H9 (cell line): Measurements from ENCODE around the gene USP9Y. TPM values are rescaled to one million over a fixed set of nuclear protein-coding genes. Genes with fewer than 3 reads are reported as not detected.

Experiments used
- DNase-seq: peaks from one replicate; pipeline ENCODE4 v3.0.0-alpha.2; 2017
- H2AFZ ChIP-seq: one replicate; pipeline ENCODE4 v1.6.1; 2013; ENCODE audit warnings: mild to moderate bottlenecking, low read length, control low read depth, moderate library complexity
- H2AK5ac ChIP-seq: 2 replicates; pipeline ENCODE4 v1.6.1; 2013; ENCODE audit warnings: low read length, control low read depth, mixed read lengths; ENCODE audit not compliant: insufficient read length
- H2BK120ac ChIP-seq: one replicate; pipeline ENCODE4 v1.6.1; 2013; ENCODE audit warnings: low read depth, mild to moderate bottlenecking, low read length, control low read depth, inconsistent platforms; ENCODE audit not compliant: poor library complexity, severe bottlenecking
- H2BK12ac ChIP-seq: 2 replicates; pipeline ENCODE4 v1.6.1; 2013; ENCODE audit warnings: low read length, control low read depth, mixed read lengths, low read depth; ENCODE audit not compliant: insufficient read length
- H2BK15ac ChIP-seq: 2 replicates; pipeline ENCODE4 v1.6.1; 2013; ENCODE audit warnings: low read depth, low read length, control low read depth
- H2BK20ac ChIP-seq: one replicate; pipeline ENCODE4 v1.6.1; 2013; ENCODE audit warnings: low read depth, mild to moderate bottlenecking, low read length, control low read depth, inconsistent platforms; ENCODE audit not compliant: poor library complexity, severe bottlenecking
- H2BK5ac ChIP-seq: 2 replicates; pipeline ENCODE4 v1.6.1; 2013; ENCODE audit warnings: low read length, control low read depth, mixed read lengths; ENCODE audit not compliant: insufficient read length
- H3K14ac ChIP-seq: 2 replicates; pipeline ENCODE4 v1.6.1; 2013; ENCODE audit warnings: low read length, control low read depth; ENCODE audit not compliant: insufficient read depth
- H3K18ac ChIP-seq: 2 replicates; pipeline ENCODE4 v1.6.1; 2013; ENCODE audit warnings: low read depth, mild to moderate bottlenecking, mixed read lengths, low read length, control low read depth; ENCODE audit not compliant: insufficient read length
- H3K23ac ChIP-seq: 2 replicates; pipeline ENCODE4 v1.6.1; 2013; ENCODE audit warnings: low read length, control low read depth, mixed read lengths, low read depth; ENCODE audit not compliant: insufficient read length
- H3K23me2 ChIP-seq: 2 replicates; pipeline ENCODE4 v1.6.1; 2013; ENCODE audit warnings: low read depth, mild to moderate bottlenecking, mixed read lengths, low read length, control low read depth; ENCODE audit not compliant: insufficient read length, poor library complexity, severe bottlenecking
- H3K27ac ChIP-seq: 2 replicates; pipeline ENCODE4 v1.5.1; 2013; ENCODE audit warnings: low read length, control low read depth, mixed read lengths, low read depth; ENCODE audit not compliant: insufficient read length
- H3K27me3 ChIP-seq: 2 replicates; pipeline ENCODE4 v1.6.1; 2013; ENCODE audit warnings: low read length, control low read depth, inconsistent platforms; ENCODE audit not compliant: insufficient read depth
- H3K4ac ChIP-seq: 2 replicates; pipeline ENCODE4 v1.6.1; 2013; ENCODE audit warnings: low read depth, mild to moderate bottlenecking, control low read depth, inconsistent platforms, low read length, moderate library complexity
- H3K4me1 ChIP-seq: 2 replicates; pipeline ENCODE4 v1.6.1; 2013; ENCODE audit warnings: low read length, control low read depth, inconsistent platforms; ENCODE audit not compliant: insufficient read depth
- H3K4me2 ChIP-seq: 2 replicates; pipeline ENCODE4 v1.6.1; 2013; ENCODE audit warnings: low read length, control low read depth, mixed read lengths; ENCODE audit not compliant: insufficient read length, insufficient read depth
- H3K56ac ChIP-seq: 2 replicates; pipeline ENCODE4 v1.6.1; 2013; ENCODE audit warnings: low read depth, mild to moderate bottlenecking, mixed read lengths, low read length, control low read depth; ENCODE audit not compliant: insufficient read length
- H3K79me1 ChIP-seq: 2 replicates; pipeline ENCODE4 v1.6.1; 2013; ENCODE audit warnings: low read depth, mild to moderate bottlenecking, moderate library complexity, low read length, control low read depth, inconsistent platforms; ENCODE audit not compliant: insufficient read depth, poor library complexity, severe bottlenecking
- H3K79me2 ChIP-seq: 2 replicates; pipeline ENCODE4 v1.6.1; 2013; ENCODE audit warnings: low read length, control low read depth, inconsistent platforms; ENCODE audit not compliant: insufficient read depth
- H3K9ac ChIP-seq: 2 replicates; pipeline ENCODE4 v1.6.1; 2013; ENCODE audit warnings: low read length, control low read depth, mixed read lengths; ENCODE audit not compliant: insufficient read length; ENCODE audit errors: extremely low read depth
- H3K9me3 ChIP-seq: one replicate; pipeline ENCODE4 v1.6.1; 2013; ENCODE audit warnings: low read depth, low read length, inconsistent platforms; ENCODE audit not compliant: control insufficient read depth
- H3T11ph ChIP-seq: one replicate; pipeline ENCODE4 v1.6.1; 2013; ENCODE audit warnings: mild to moderate bottlenecking, low read length, control low read depth, inconsistent platforms
- H4K20me1 ChIP-seq: one replicate; pipeline ENCODE4 v1.6.1; 2013; ENCODE audit not compliant: control insufficient read depth, insufficient read length, insufficient read depth
- H4K5ac ChIP-seq: 2 replicates; pipeline ENCODE4 v1.6.1; 2013; ENCODE audit warnings: low read depth, mild to moderate bottlenecking, mixed read lengths, low read length, control low read depth; ENCODE audit not compliant: insufficient read length
- H4K8ac ChIP-seq: replicated peaks from 2 replicates; pipeline ENCODE4 v1.6.1; 2013; ENCODE audit warnings: low read length, control low read depth, mixed read lengths, low read depth; ENCODE audit not compliant: insufficient read length
- H4K91ac ChIP-seq: 2 replicates; pipeline ENCODE4 v1.6.1; 2013; ENCODE audit warnings: low read depth, mild to moderate bottlenecking, moderate library complexity, mixed read lengths, low read length, control low read depth; ENCODE audit not compliant: insufficient read length
- H3K27ac Mint-ChIP-seq, 3 experiments: 2 replicates in 2 of 3; 3 replicates in 1 of 3; pipeline ENCODE4 v1.8.0; 2020 to 2021; ENCODE audit warnings: mixed read lengths in 3 of 3, mild to moderate bottlenecking in 1 of 3, moderate library complexity in 1 of 3
- H3K27me3 Mint-ChIP-seq: 2 replicates; pipeline ENCODE4 v1.8.0; 2021; ENCODE audit warnings: low read depth, mild to moderate bottlenecking, moderate library complexity, mixed read lengths
- H3K36me3 Mint-ChIP-seq, 3 experiments: 2 replicates in 2 of 3; 3 replicates in 1 of 3; pipeline ENCODE4 v1.8.0; 2020 to 2021; ENCODE audit warnings: low read depth in 3 of 3, mixed read lengths in 3 of 3; ENCODE audit not compliant: insufficient read depth in 1 of 3
- H3K4me1 Mint-ChIP-seq, 2 experiments: 2 replicates each; pipeline ENCODE4 v1.8.0; 2020; ENCODE audit warnings: mixed read lengths in 2 of 2
- H3K4me3 Mint-ChIP-seq, 2 experiments: 2 replicates in 1 of 2; 3 replicates in 1 of 2; pipeline ENCODE4 v1.8.0; 2020 to 2021; ENCODE audit warnings: mild to moderate bottlenecking in 2 of 2, mixed read lengths in 2 of 2, moderate library complexity in 1 of 2
- H3K9me3 Mint-ChIP-seq, 2 experiments: 2 replicates in 1 of 2; 3 replicates in 1 of 2; pipeline ENCODE4 v1.8.0; 2020; ENCODE audit warnings: mild to moderate bottlenecking in 2 of 2, mixed read lengths in 2 of 2, moderate library complexity in 1 of 2
- CTCF ChIP-seq: fragments of 200-600 bp; sonication (generic); conservative IDR thresholded peaks from 3 replicates; pipeline ENCODE4 v1.8.0; 2021; ENCODE audit warnings: antibody characterized with exemption, mild to moderate bottlenecking
- WGBS: extraction: QIAGEN DNeasy Blood & Tissue Kit; methylation state at CpG from one replicate; pipeline ENCODE4 v1.1.7; 2013; ENCODE audit warnings: missing lambda C conversion rate, low lambda C conversion rate, mixed read lengths; ENCODE audit not compliant: insufficient read length; ENCODE audit errors: extremely low coverage; 5-methylcytosine and 5-hydroxymethylcytosine counted together
- total RNA-seq: library from RNA; stranded (reverse); gene quantifications from 2 replicates; pipeline ENCODE4 v1.2.1, GENCODE V29; 2021

USP9Y gene
- total RNA-seq, 1 experiment from 2014 or later = not detected

- no peak overlapping the region for H4K91ac ChIP-seq
- no peak overlapping the region for H2BK120ac ChIP-seq
- no peaks in the 10 kb centered on the region for H3K79me2 ChIP-seq
- no CpG with 5 or more reads among the region's 2 CpGs for WGBS
- H3K23ac ChIP-seq = no peak overlapping the region
- no peak overlapping the region for H3K9ac ChIP-seq
- no peak overlapping the region for H4K5ac ChIP-seq
- no peak overlapping the region for H3T11ph ChIP-seq
- H2AFZ ChIP-seq = no peak overlapping the region
- H2BK12ac ChIP-seq = no peak overlapping the region
- H3K27me3 Mint-ChIP-seq = no peaks in the 10 kb centered on the region
- H3K9me3 ChIP-seq = no peaks in the 10 kb centered on the region
- H3K9me3 Mint-ChIP-seq = no peaks in the 10 kb centered on the region
- H3K14ac ChIP-seq = no peak overlapping the region
- no peak overlapping the region for H3K4ac ChIP-seq
- H3K27ac ChIP-seq = no peak overlapping the region
- H3K79me1 ChIP-seq = no peaks in the 10 kb centered on the region
- H2BK15ac ChIP-seq = no peak overlapping the region
- no peak overlapping the region for H4K8ac ChIP-seq
- H3K27me3 ChIP-seq = no peaks in the 10 kb centered on the region
- no peaks in the 10 kb centered on the region for H3K4me1 ChIP-seq
- H3K18ac ChIP-seq = no peak overlapping the region
- no peak for DNase-seq
- H4K20me1 ChIP-seq = no peaks in the 10 kb centered on the region
- H3K4me1 Mint-ChIP-seq = no peaks in the 10 kb centered on the region
- no peak for TF ChIP-seq CTCF
- no peak overlapping the region for H2BK20ac ChIP-seq
- H3K23me2 ChIP-seq = no peaks in the 10 kb centered on the region
- no peak overlapping the region for H3K56ac ChIP-seq
- H2BK5ac ChIP-seq = no peak overlapping the region
- no peak overlapping the region for H3K27ac Mint-ChIP-seq
- H2AK5ac ChIP-seq = no peak overlapping the region
- H3K4me2 ChIP-seq = no peak overlapping the region
- no peak overlapping the region for H3K4me3 Mint-ChIP-seq
- no peaks in the 10 kb centered on the region for H3K36me3 Mint-ChIP-seq
Observed at GRCh38 chrY:12744091-12744490, 43.1 kb downstream of the USP9Y start.
